Ovary (tissue), 9 donors: ENCODE data around the gene PRDX6. TPM values are rescaled to one million over a fixed set of nuclear protein-coding genes. Genes with fewer than 3 reads are reported as not detected.

Experiments
- DNase-seq, 5 donors: peaks; one replicate each; pipeline ENCODE4 v3.0.0-alpha.2; 2019 to 2020
- H3K27ac ChIP-seq, 2 donors: fragments of 200-600 bp; one replicate each; pipeline versions ENCODE4 v1.5.1 to v1.8.0; 2019 to 2022
- H3K27me3 ChIP-seq: fragments of 200-600 bp; one replicate; pipeline ENCODE4 v1.8.0; 2022
- H3K36me3 ChIP-seq: fragments of 200-600 bp; sonication (generic); one replicate; pipeline ENCODE4 v1.5.1; 2019
- H3K4me1 ChIP-seq: one replicate; pipeline ENCODE4 v1.8.1; 2013; ENCODE audit warnings: mild to moderate bottlenecking, moderate library complexity; ENCODE audit not compliant: insufficient read depth
- H3K4me3 ChIP-seq: fragments of 200-600 bp; sonication (generic); one replicate; pipeline ENCODE4 v1.5.1; 2017
- H3K9me3 ChIP-seq, 2 donors: fragments of 200-600 bp in 1 of 2; sonication (generic) in 1 of 2; one replicate each; pipeline versions ENCODE4 v1.5.1 to v1.8.1; 2013 to 2019; ENCODE audit warnings: mild to moderate bottlenecking in 1 of 2, moderate library complexity in 1 of 2
- CTCF ChIP-seq, 3 donors: fragments of 450-650 bp in 2 of 3; fragments of 200-600 bp in 1 of 3; IDR thresholded peaks; one replicate each; pipeline versions ENCODE4 v1.5.1 to v1.8.0; 2016 to 2022; ENCODE audit warnings: antibody characterized with exemption in 3 of 3, mild to moderate bottlenecking in 1 of 3
- EP300 ChIP-seq: sonication (generic); formaldehyde crosslinking; IDR thresholded peaks from one replicate; pipeline ENCODE4 v1.6.1; 2017; ENCODE audit warnings: antibody characterized with exemption
- POLR2A ChIP-seq: fragments of 450-650 bp; IDR thresholded peaks from one replicate; pipeline ENCODE4 v1.6.1; 2017; ENCODE audit warnings: antibody characterized with exemption, mild to moderate bottlenecking, moderate library complexity
- WGBS, 3 donors: extraction: QIAGEN DNeasy Blood & Tissue Kit in 1 of 3; methylation state at CpG; one replicate each; pipeline versions ENCODE4 v1.1.5 to v1.1.7; 2013 to 2017; 5-methylcytosine and 5-hydroxymethylcytosine counted together
- intact Hi-C, 4 donors: fragments of 100-400 bp; cut with DNase I; formaldehyde crosslinking; loops; one replicate each; pipeline versions ENCODE4 v1.11.0 to v1.15.1; 2022 to 2023
- polyA plus RNA-seq, 2 donors: library from polyadenylated mRNA; stranded (reverse); fragments of 200-250 nt in 1 of 2; fragments of 350-450 nt in 1 of 2; fragmentation: Illumina TruSeq in 1 of 2; extraction: RNeasy Lipid Tissue Mini Kit (QIAGEN cat#74804) in 1 of 2; gene quantifications; one replicate each; pipeline ENCODE4 v1.2.3, GENCODE V29; 2013 to 2014
- total RNA-seq, 7 donors: library from RNA; depleted of rRNA in 2 of 7; stranded (reverse); fragments of >200 nt in 2 of 7; fragmentation: NEBNext Ultra II Directional in 3 of 7; extraction: Animal tissue kit (Norgen Biotek cat#: 25700) in 3 of 7; gene quantifications; one replicate each; pipeline versions ENCODE4 v1.1.0 to v1.2.4, GENCODE V29; 2016 to 2023
- donor health status: DM: no; HTN: no; CAD: no; lungs with moderate emphysema.
- donor health status: DM: no; HTN: no; CAD: no.
- donor health status: Bipolar disorder and iron deficiency.
- donor health status: DM: yes; HTN: yes; CAD: no.
- donor health status: DM: no; HTN: no; CAD: no.
- donor health status: DM: yes; HTN: yes; CAD: no.

Gene PRDX6
- total and polyA plus RNA-seq, 9 donors, result 111 to 278 (median 198) TPM

- no peak for TF ChIP-seq POLR2A
- WGBS, 3 donors, result 13 to 21% (median 18%) methylated on average over 5 of the region's 5 CpGs
- peak overlapping the region; percentile 47 for H3K4me3 ChIP-seq
- peak overlapping the region; percentile 65 to 88 for H3K27ac ChIP-seq
- intact Hi-C loops, result loop anchor here in 2 of 4 donors (5.0 kb wide), 3 partner anchors 43 to 392 kb away; partner anchors contain the start of genes CENPL (in 1 of the 2), DARS2 (in 1 of the 2), GAS5 (in 1 of the 2) and ZBTB37 (in 1 of the 2)
- H3K36me3 ChIP-seq, result no peaks in the 10 kb centered on the region
- no peaks in the 10 kb centered on the region for H3K27me3 ChIP-seq
- DNase-seq, result no peak
- peaks cover 0 to 3% of the 10 kb centered on the region in 2 donors for H3K9me3 ChIP-seq
- H3K4me1 ChIP-seq, result peaks cover 9% of the 10 kb centered on the region
These were observed 1.5 kb upstream of the PRDX6 start for GRCh38 chr1:173475564-173476196.

- TF ChIP-seq EP300, result no peak
- no peak for TF ChIP-seq CTCF (IDR thresholded peaks at IDR 0.05)
- no peak for TF ChIP-seq POLR2A
- Histone ChIP-seq H3K4me3 (peak overlapping the region; percentile 47), H3K9me3 (no peaks in the 10 kb centered on the region), H3K27me3 (no peaks in the 10 kb centered on the region), H3K4me1 (peaks cover 9% of the 10 kb centered on the region), H3K27ac (peak overlapping the region; percentile 65 to 88), H3K36me3 (no peaks in the 10 kb centered on the region)
- no peak for DNase-seq
- intact Hi-C loops, result loop anchor here in 2 of 4 donors (5.0 kb wide), 3 partner anchors 44 to 391 kb away; partner anchors contain the start of genes CENPL (in 1 of the 2), DARS2 (in 1 of the 2), GAS5 (in 1 of the 2) and ZBTB37 (in 1 of the 2)
- WGBS, 3 donors, result 30 to 39% (median 34%) methylated on average over 5 of the region's 5 CpGs
These were observed 904 bp upstream of the PRDX6 start for GRCh38 chr1:173476197-173476664.

GRCh38 chr1:173476665-173477285 lies 360 bp upstream of the PRDX6 start:
- peak overlapping the region; percentile 94 for H3K4me3 ChIP-seq
- H3K9me3 ChIP-seq, result no peaks in the 10 kb centered on the region
- TF ChIP-seq POLR2A (peak; percentile 15), EP300 (no peak), CTCF (IDR thresholded peaks at IDR 0.05) (peak in 1 of 3 donors; percentile 12)
- H3K4me1 ChIP-seq, result peaks cover 9% of the 10 kb centered on the region
- 0 to 1% (median 1%) methylated on average over 29 to 50 of the region's 62 CpGs for WGBS, 3 donors
- H3K27ac ChIP-seq, result peak overlapping the region; percentile 65 to 88
- H3K36me3 ChIP-seq, result no peaks in the 10 kb centered on the region
- no peaks in the 10 kb centered on the region for H3K27me3 ChIP-seq
- DNase-seq, result peak; percentile 84 to 90 (median 89)
- intact Hi-C loops, result loop anchor here in 2 of 4 donors (5.0 kb wide), 3 partner anchors 44 to 391 kb away; partner anchors contain the start of genes CENPL (in 1 of the 2), DARS2 (in 1 of the 2), GAS5 (in 1 of the 2) and ZBTB37 (in 1 of the 2)

GRCh38 chr1:173478094-173478674 lies 1.0 kb downstream of the PRDX6 start:
- no peaks in the 10 kb centered on the region for H3K9me3 ChIP-seq
- WGBS, 3 donors, result 2 to 4% (median 3%) methylated on average over 9 of the region's 9 CpGs
- TF ChIP-seq EP300 (no peak), POLR2A (no peak), CTCF (IDR thresholded peaks at IDR 0.05) (no peak)
- intact Hi-C loops, result loop anchor here in 2 of 4 donors (5.0 kb wide), 3 partner anchors 46 to 389 kb away; partner anchors contain the start of genes CENPL (in 1 of the 2), DARS2 (in 1 of the 2), GAS5 (in 1 of the 2) and ZBTB37 (in 1 of the 2)
- H3K36me3 ChIP-seq, result no peaks in the 10 kb centered on the region
- peak; percentile 36 to 60 (median 41) for DNase-seq
- H3K27ac ChIP-seq, result peak overlapping the region; percentile 87 to 90
- H3K4me1 ChIP-seq, result peaks cover 9% of the 10 kb centered on the region
- no peaks in the 10 kb centered on the region for H3K27me3 ChIP-seq
- peak overlapping the region; percentile 94 for H3K4me3 ChIP-seq
